CD14-positive monocyte (primary cell): ENCODE measurements around the gene NGLY1. TPM values are rescaled to one million over a fixed set of nuclear protein-coding genes. Genes with fewer than 3 reads are reported as not detected.

Experiments used
- DNase-seq, 3 donors: peaks; one replicate each; pipeline ENCODE4 v3.0.0-alpha.2; 2011 to 2022
- H2AFZ ChIP-seq: 2 replicates; pipeline ENCODE4 v1.6.0; 2012; ENCODE audit warnings: mild to moderate bottlenecking, low read depth, low read length, inconsistent platforms; ENCODE audit not compliant: insufficient read depth, poor library complexity, severe bottlenecking
- H3K27ac ChIP-seq, 2 donors: 1 replicate in 1 of 2; 2 replicates in 1 of 2; pipeline ENCODE4 v1.5.1; 2012 to 2013; ENCODE audit warnings: low read length in 2 of 2, control low read depth in 1 of 2, inconsistent platforms in 1 of 2, low read depth in 1 of 2, mild to moderate bottlenecking in 1 of 2
- H3K27me3 ChIP-seq, 2 donors: one replicate each; pipeline versions ENCODE4 v1.6.0 to v1.6.1; 2011 to 2013; ENCODE audit warnings: low read length in 2 of 2; ENCODE audit not compliant: control insufficient read depth in 2 of 2, insufficient read depth in 2 of 2
- H3K36me3 ChIP-seq, 2 donors: replicated peaks in 1 of 2; 1 replicate in 1 of 2; 2 replicates in 1 of 2; pipeline versions ENCODE4 v1.5.1 to v1.6.1; 2012 to 2013; ENCODE audit warnings: low read length in 2 of 2, control low read depth in 1 of 2, inconsistent platforms in 1 of 2, mild to moderate bottlenecking in 1 of 2; ENCODE audit not compliant: insufficient read depth in 2 of 2, control insufficient read depth in 1 of 2
- H3K4me1 ChIP-seq, 2 donors: 1 replicate in 1 of 2; 2 replicates in 1 of 2; pipeline versions ENCODE4 v1.5.1 to v1.6.1; 2012 to 2013; ENCODE audit warnings: low read length in 2 of 2, control low read depth in 1 of 2, inconsistent platforms in 1 of 2, mild to moderate bottlenecking in 1 of 2, moderate library complexity in 1 of 2; ENCODE audit not compliant: insufficient read depth in 2 of 2, control insufficient read depth in 1 of 2
- H3K4me2 ChIP-seq: replicated peaks from 2 replicates; pipeline ENCODE3; 2012; ENCODE audit warnings: low read length, moderate library complexity, mild to moderate bottlenecking; ENCODE audit not compliant: poor library complexity, severe bottlenecking; ENCODE audit errors: extremely low read depth
- H3K4me3 ChIP-seq, 3 experiments: fragments of 200-600 bp in 1 of 3; sonication (generic) in 1 of 3; replicated peaks in 1 of 3; 1 replicate in 2 of 3; 2 replicates in 1 of 3; pipeline ENCODE4 v1.5.1; 2011 to 2013; ENCODE audit warnings: low read length in 3 of 3, mild to moderate bottlenecking in 3 of 3, control low read depth in 2 of 3, low read depth in 2 of 3, inconsistent platforms in 1 of 3, moderate library complexity in 1 of 3
- H3K79me2 ChIP-seq: 2 replicates; pipeline ENCODE4 v1.6.0; 2012; ENCODE audit warnings: mild to moderate bottlenecking, control low read depth, inconsistent platforms, low read length, moderate library complexity; ENCODE audit not compliant: insufficient read depth
- H3K9ac ChIP-seq: 2 replicates; pipeline ENCODE4 v1.6.0; 2017; ENCODE audit warnings: low read length, mild to moderate bottlenecking; ENCODE audit not compliant: insufficient read depth, poor library complexity, severe bottlenecking
- H3K9me3 ChIP-seq, 2 donors: replicated peaks in 1 of 2; 1 replicate in 1 of 2; 2 replicates in 1 of 2; pipeline versions ENCODE4 v1.5.1 to v1.6.1; 2012 to 2013; ENCODE audit warnings: low read length in 2 of 2, control low read depth in 1 of 2; ENCODE audit not compliant: control insufficient read depth in 1 of 2, insufficient read depth in 1 of 2
- H4K20me1 ChIP-seq: 2 replicates; pipeline ENCODE4 v1.6.0; 2012; ENCODE audit warnings: mild to moderate bottlenecking, low read length, control low read depth, moderate library complexity; ENCODE audit not compliant: insufficient read depth
- H3K27ac Mint-ChIP-seq, 7 donors: one replicate each; pipeline ENCODE4 v1.8.0; 2020; ENCODE audit warnings: mild to moderate bottlenecking in 7 of 7, mixed read lengths in 7 of 7, moderate library complexity in 6 of 7, inconsistent platforms in 2 of 7
- H3K27me3 Mint-ChIP-seq, 3 donors: one replicate each; pipeline ENCODE4 v1.8.0; 2021 to 2022; ENCODE audit warnings: low read depth in 3 of 3, mild to moderate bottlenecking in 3 of 3, mixed read lengths in 3 of 3, moderate library complexity in 3 of 3, inconsistent platforms in 1 of 3
- H3K36me3 Mint-ChIP-seq, 2 donors: one replicate each; pipeline ENCODE4 v1.8.0; 2020; ENCODE audit warnings: mixed read lengths in 2 of 2, inconsistent platforms in 1 of 2, mild to moderate bottlenecking in 1 of 2
- H3K4me1 Mint-ChIP-seq: one replicate; pipeline ENCODE4 v1.8.0; 2020; ENCODE audit warnings: mild to moderate bottlenecking, mixed read lengths
- H3K4me3 Mint-ChIP-seq, 2 donors: one replicate each; pipeline ENCODE4 v1.8.0; 2020; ENCODE audit warnings: mild to moderate bottlenecking in 2 of 2, mixed read lengths in 2 of 2, moderate library complexity in 1 of 2
- H3K9me3 Mint-ChIP-seq, 7 donors: one replicate each; pipeline ENCODE4 v1.8.0; 2020 to 2022; ENCODE audit warnings: mixed read lengths in 7 of 7, mild to moderate bottlenecking in 6 of 7, moderate library complexity in 6 of 7, inconsistent platforms in 2 of 7
- CTCF ChIP-seq: fragments of 200-600 bp; IDR thresholded peaks from one replicate; pipeline ENCODE4 v1.8.0; 2022; ENCODE audit warnings: antibody characterized with exemption, mild to moderate bottlenecking
- WGBS: methylation state at CpG from one replicate; pipeline ENCODE4 v1.1.5; 2013; ENCODE audit warnings: missing lambda C conversion rate; ENCODE audit not compliant: insufficient coverage; 5-methylcytosine and 5-hydroxymethylcytosine counted together
- intact Hi-C, 2 donors: fragments of 100-400 bp; cut with micrococcal nuclease; formaldehyde crosslinking; loops; one replicate each; pipeline versions ENCODE4 v1.15.0 to v1.15.1; 2023
- polyA plus RNA-seq, 3 donors: library from polyadenylated mRNA; depleted of rRNA in 1 of 3; unstranded in 2 of 3; stranded (reverse) in 1 of 3; fragments of 300-500 nt in 2 of 3; fragments of >200 nt in 1 of 3; fragmentation: Illumina TruSeq in 2 of 3; gene quantifications; 1 replicate in 2 of 3; 2 replicates in 1 of 3; pipeline ENCODE4 v1.2.3, GENCODE V29; 2012 to 2021

Gene NGLY1
- polyA plus RNA-seq, 3 donors: 11.4 to 33.4 (median 29.6) TPM

- peaks cover 33 to 48% of the 10 kb centered on the region in 2 donors for H3K4me1 ChIP-seq
- H3K27ac Mint-ChIP-seq: no peak overlapping the region
Measured at GRCh38 chr3:25785826-25786225, 2.6 kb upstream of the NGLY1 start.

GRCh38 chr3:25784971-25785370, 1.7 kb upstream of the NGLY1 start:
- Histone ChIP-seq H3K9me3 (no peaks in the 10 kb centered on the region), H3K79me2 (peaks cover 37% of the 10 kb centered on the region), H3K4me2 (no peak overlapping the region), H3K27me3 (no peaks in the 10 kb centered on the region), H3K9ac (no peak overlapping the region), H3K36me3 (no peaks in the 10 kb centered on the region), H2AFZ (no peak overlapping the region), H3K4me1 (peaks cover 27 to 41% of the 10 kb centered on the region in 2 donors), H4K20me1 (peaks cover 13% of the 10 kb centered on the region), H3K27ac (no peak overlapping the region), H3K4me3 (no peak overlapping the region)
- intact Hi-C loops: loop anchor here (5.0 kb wide), 2 partner anchors 118 to 123 kb away; partner anchors contain the start of gene TOP2B (in 1 of the 2)
- H3K36me3 Mint-ChIP-seq: no peaks in the 10 kb centered on the region
- H3K27me3 Mint-ChIP-seq: no peaks in the 10 kb centered on the region
- no peaks in the 10 kb centered on the region for H3K9me3 Mint-ChIP-seq
- DNase-seq: no peak
- no peak overlapping the region for H3K4me3 Mint-ChIP-seq
- WGBS: no CpG with 5 or more reads among the region's 1 CpG
- H3K27ac Mint-ChIP-seq: no peak overlapping the region
- peaks cover 36% of the 10 kb centered on the region for H3K4me1 Mint-ChIP-seq
- no peak for TF ChIP-seq CTCF

More at GRCh38 chr3:25785826-25786225, 2.6 kb upstream of the NGLY1 start:
- H3K27ac ChIP-seq: no peak overlapping the region
- DNase-seq: peak in 1 of 3 donors; percentile 32
- no peaks in the 10 kb centered on the region for H3K27me3 ChIP-seq
- no peak overlapping the region for H3K4me3 ChIP-seq
- Mint-ChIP-seq H3K4me1 (peaks cover 35% of the 10 kb centered on the region), H3K36me3 (no peaks in the 10 kb centered on the region), H3K9me3 (no peaks in the 10 kb centered on the region), H3K4me3 (no peak overlapping the region), H3K27me3 (peaks cover 0 to 2% (median 0%) of the 10 kb centered on the region in 3 donors)
- no peak overlapping the region for H3K9ac ChIP-seq
- H3K79me2 ChIP-seq: peaks cover 35% of the 10 kb centered on the region
- WGBS: 100% methylated on average over 1 of the region's 3 CpGs
- TF ChIP-seq CTCF: no peak
- H4K20me1 ChIP-seq: peaks cover 8% of the 10 kb centered on the region
- H2AFZ ChIP-seq: no peak overlapping the region
- H3K4me2 ChIP-seq: no peak overlapping the region
- no peaks in the 10 kb centered on the region for H3K9me3 ChIP-seq
- intact Hi-C loops: no loop called here
- no peaks in the 10 kb centered on the region for H3K36me3 ChIP-seq
